ENCODE results near the gene IER5.
"Not testable (repeated sequence)": the region's sequence is repeated elsewhere in the genome, so short reads cannot be mapped to it uniquely, and the experiment has no call there.

Gene IER5

GRCh38 chr1:181088079-181089016 is at the start of gene IER5:
IER5 (plus strand) TSS chr1:181088700; CDS start chr1:181088903, 203 bp downstream.
- peak; percentile 96 for DNase-seq

GRCh38 chr1:181040284-181040865 is 48.1 kb upstream of the IER5 start:
- DNase-seq: no peak

GRCh38 chr1:181043025-181043888 is 45.2 kb upstream of the IER5 start:
- DNase-seq: no peak

- peak; percentile 24 for DNase-seq
Measured at GRCh38 chr1:181044449-181044966, 44.0 kb upstream of the IER5 start.

- not testable (repeated sequence) for DNase-seq
Measured at GRCh38 chr1:181045946-181046345, 42.6 kb upstream of the IER5 start.

GRCh38 chr1:181049378-181049777 is 39.1 kb upstream of the IER5 start:
- no peak for DNase-seq

- DNase-seq: no peak
Measured at GRCh38 chr1:181050922-181051321, 37.6 kb upstream of the IER5 start.

- no peak for DNase-seq
Measured at GRCh38 chr1:181056560-181056959, 31.9 kb upstream of the IER5 start.

- no peak for DNase-seq
Measured at GRCh38 chr1:181057079-181057478, 31.4 kb upstream of the IER5 start.

- no peak for DNase-seq
Measured at GRCh38 chr1:181059435-181059834, 29.1 kb upstream of the IER5 start.

- no peak for DNase-seq
Measured at GRCh38 chr1:181060066-181060465, 28.4 kb upstream of the IER5 start.

GRCh38 chr1:181060947-181061346 is 27.6 kb upstream of the IER5 start:
- DNase-seq: not testable (repeated sequence)

- DNase-seq: no peak
Measured at GRCh38 chr1:181061487-181061886, 27.0 kb upstream of the IER5 start.

- DNase-seq: peak; percentile 11
Measured at GRCh38 chr1:181061891-181062835, 26.3 kb upstream of the IER5 start.

- peak; percentile 34 for DNase-seq
Measured at GRCh38 chr1:181062836-181063428, 25.6 kb upstream of the IER5 start.

- no peak for DNase-seq
Measured at GRCh38 chr1:181064011-181064623, 24.4 kb upstream of the IER5 start.

- DNase-seq: no peak
Measured at GRCh38 chr1:181064702-181065101, 23.8 kb upstream of the IER5 start.

- DNase-seq: no peak
Measured at GRCh38 chr1:181073638-181074037, 14.9 kb upstream of the IER5 start.

- DNase-seq: no peak
Measured at GRCh38 chr1:181075766-181076350, 12.6 kb upstream of the IER5 start.

- no peak for DNase-seq
Measured at GRCh38 chr1:181076852-181077251, 11.6 kb upstream of the IER5 start.
